HG03442 (cell line): ENCODE measurements around the gene INPP5J.

ENCODE experiments used
- ATAC-seq: cut with Tn5 transposase; IDR thresholded peaks from one replicate; pipeline ENCODE4 v1.9.1; 2021; ENCODE audit warnings: mild to moderate bottlenecking, moderate library complexity; ENCODE audit not compliant: unreplicated experiment

Gene INPP5J

DNA sequence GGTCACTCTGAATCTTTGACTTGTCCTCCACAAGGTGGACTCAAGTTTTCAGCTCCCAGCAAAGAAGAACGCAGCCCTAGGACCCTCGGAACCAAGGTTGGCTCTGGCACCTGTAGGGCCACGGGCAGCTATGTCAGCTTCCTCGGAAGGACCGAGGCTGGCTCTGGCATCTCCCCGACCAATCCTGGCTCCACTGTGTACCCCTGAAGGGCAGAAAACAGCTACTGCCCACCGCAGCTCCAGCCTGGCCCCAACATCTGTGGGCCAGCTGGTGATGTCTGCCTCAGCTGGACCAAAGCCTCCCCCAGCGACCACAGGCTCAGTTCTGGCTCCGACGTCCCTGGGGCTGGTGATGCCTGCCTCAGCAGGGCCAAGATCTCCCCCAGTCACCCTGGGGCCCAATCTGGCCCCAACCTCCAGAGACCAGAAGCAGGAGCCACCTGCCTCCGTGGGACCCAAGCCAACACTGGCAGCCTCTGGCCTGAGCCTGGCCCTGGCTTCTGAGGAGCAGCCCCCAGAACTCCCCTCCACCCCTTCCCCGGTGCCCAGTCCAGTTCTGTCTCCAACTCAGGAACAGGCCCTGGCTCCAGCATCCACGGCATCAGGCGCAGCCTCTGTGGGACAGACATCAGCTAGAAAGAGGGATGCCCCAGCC is 2.2 kb downstream of the INPP5J start:
- no peak for ATAC-seq

DNA sequence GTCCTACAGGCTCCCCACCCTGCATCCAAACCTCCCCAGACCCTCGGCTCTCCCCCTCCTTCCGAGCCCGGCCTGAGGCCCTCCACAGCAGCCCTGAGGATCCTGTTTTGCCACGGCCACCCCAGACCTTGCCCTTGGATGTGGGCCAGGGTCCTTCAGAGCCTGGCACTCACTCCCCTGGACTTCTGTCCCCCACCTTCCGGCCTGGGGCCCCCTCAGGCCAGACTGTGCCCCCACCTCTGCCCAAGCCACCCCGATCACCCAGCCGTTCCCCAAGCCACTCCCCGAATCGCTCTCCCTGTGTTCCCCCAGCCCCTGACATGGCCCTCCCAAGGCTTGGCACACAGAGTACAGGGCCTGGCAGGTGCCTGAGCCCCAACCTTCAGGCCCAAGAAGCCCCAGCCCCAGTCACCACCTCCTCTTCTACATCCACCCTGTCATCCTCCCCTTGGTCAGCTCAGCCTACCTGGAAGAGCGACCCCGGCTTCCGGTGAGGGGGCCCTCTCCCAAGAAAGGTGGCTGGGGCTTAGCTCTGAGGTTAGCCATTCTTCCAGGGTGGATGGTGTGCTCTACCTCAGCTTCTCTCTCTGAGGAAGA is 2.9 kb downstream of the INPP5J start:
- no peak for ATAC-seq

DNA sequence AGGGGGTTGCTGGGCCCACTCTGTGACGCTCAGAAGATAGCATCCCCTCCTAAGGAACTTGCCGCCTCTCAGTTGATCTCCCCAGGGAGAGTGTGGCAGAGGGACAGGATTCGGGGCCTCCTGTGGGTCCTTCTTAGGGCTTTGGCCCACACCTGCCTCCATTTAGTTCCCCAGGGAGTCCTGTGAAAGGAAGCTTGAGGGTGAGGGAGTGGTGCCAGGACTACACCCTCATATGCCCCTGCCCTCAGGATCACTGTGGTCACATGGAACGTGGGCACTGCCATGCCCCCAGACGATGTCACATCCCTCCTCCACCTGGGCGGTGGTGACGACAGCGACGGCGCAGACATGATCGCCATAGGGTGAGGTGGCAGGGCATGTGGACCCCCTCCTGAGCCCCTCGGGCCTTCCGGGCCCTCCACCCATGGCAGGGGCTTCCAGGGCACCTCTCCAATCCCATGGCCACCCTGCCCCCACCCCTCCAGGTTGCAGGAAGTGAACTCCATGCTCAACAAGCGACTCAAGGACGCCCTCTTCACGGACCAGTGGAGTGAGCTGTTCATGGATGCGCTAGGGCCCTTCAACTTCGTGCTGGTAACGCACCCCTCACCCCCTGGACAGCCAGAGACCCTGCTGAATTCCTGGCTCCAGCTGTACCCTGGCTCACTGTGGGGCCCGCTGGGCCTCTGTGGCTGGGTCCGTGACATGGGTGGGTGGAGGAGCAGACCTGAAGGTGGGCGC is 3.5 kb downstream of the INPP5J start:
- ATAC-seq = no peak

DNA sequence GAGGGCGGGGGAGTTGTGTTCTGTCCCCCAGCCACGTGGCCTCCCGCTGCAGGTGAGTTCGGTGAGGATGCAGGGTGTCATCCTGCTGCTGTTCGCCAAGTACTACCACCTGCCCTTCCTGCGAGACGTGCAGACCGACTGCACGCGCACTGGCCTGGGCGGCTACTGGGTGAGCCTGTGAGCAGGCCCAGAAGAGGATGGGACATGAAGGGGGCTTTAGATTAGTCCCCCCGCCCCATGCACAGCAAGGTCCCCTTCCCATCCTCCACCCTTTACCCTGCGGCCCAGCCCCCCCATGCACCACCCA is 4.1 kb downstream of the INPP5J start:
- no peak for ATAC-seq

DNA sequence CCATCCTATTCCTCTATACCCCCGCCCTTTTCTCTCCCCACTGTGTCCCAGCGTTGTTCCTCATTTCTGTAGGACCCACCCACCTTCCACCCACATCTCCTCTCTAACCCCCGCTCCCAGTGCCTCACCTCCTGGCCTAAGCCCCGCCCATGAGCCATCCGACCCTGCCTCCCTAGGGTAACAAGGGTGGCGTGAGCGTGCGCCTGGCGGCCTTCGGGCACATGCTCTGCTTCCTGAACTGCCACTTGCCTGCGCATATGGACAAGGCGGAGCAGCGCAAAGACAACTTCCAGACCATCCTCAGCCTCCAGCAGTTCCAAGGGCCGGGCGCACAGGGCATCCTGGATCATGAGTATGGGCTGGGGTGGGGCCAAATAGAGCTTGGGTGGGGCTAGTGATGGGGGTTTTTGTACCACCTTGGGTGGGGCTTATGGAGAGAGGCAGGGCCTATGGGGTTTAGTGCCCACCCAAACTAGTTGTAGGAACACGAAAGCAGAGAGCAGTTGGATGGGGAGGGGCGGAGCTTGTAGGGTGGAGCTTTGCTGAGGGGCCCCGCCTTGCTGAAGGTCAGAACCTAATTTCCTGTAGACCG is 4.5 kb downstream of the INPP5J start:
- ATAC-seq = no peak

DNA sequence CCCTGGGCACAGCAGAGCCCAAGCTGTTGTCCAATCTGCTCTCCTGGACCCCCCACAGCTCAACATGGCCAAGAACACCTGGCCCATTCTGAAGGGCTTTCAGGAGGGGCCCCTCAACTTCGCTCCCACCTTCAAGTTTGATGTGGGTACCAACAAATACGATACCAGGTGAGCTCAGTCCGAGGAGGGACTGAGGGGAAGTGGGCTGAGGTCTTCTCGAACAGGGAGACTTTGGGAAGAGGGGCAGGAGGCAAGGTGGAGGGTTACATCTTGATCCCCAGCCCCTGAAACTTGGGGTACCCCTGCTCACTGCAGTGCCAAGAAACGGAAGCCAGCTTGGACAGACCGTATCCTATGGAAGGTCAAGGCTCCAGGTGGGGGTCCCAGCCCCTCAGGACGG is 5.4 kb downstream of the INPP5J start:
- ATAC-seq = no peak

DNA sequence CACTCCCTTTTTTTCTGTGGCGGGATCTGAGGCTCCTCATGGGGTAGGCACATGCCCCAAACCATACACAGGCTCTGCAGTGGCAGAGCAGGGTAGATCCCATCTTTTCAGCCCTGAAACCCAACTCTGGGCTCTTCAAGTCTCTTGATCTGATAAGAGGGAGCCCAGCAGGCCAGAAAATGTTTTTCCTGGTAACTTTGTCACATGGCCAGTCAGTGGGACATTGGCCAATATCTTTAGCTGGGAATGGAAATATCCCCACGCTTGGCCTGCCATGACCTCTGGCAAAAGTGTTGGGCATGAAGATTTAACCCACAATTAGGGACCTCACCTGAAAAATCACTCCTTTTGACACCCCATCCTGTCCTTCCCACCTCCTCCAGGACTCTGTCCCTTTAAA is 8.1 kb downstream of the INPP5J start:
- ATAC-seq = no peak

DNA sequence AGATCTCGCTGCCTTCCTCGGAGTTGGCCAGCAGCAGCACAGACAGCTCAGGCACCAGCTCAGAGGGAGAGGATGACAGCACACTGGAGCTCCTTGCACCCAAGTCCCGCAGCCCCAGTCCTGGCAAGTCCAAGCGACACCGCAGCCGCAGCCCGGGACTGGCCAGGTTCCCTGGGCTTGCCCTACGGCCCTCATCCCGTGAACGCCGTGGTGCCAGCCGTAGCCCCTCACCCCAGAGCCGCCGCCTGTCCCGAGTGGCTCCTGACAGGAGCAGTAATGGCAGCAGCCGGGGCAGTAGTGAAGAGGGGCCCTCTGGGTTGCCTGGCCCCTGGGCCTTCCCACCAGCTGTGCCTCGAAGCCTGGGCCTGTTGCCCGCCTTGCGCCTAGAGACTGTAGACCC is 11.1 kb downstream of the INPP5J start:
- ATAC-seq = no peak

DNA sequence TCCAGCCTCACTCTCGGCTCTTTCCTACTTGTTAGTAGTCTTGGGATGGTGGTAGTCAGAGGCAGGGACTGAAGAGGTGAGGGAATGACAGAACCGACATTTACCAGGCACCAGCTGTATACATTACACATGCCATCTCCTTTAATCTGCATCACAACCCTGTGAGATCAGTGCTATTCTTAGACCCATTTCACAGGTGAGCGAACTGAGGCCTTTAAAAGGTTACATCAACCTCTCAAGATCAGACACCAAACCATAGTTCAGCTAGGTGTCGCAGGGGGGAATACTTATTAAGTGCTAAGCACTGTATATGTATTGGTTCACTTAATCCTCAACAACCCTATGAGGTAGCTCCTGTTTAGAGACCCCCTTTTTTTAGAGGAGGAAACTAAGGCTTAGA is 11.9 kb downstream of the INPP5J start:
- ATAC-seq = no peak

DNA sequence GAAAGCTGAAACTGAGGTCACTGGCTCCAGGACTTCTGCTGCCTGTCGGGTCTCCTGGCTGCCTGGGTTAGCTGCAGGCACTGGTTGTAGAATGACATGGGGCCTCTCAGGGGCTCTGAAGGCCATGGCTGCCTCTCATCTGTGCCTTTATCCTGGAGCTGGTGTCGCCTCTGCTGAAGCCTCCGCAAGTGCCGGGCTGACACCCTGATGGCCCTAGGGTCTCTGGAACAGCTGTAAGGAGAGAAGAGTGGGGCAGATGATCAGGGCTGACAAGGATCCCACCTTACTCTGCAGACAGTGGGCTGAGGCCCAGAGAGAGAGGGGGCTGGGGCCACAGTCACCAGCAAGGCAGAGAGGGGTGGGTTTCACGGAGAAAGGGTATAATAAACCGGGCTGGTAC is 12.9 kb downstream of the INPP5J start:
- no peak for ATAC-seq

DNA sequence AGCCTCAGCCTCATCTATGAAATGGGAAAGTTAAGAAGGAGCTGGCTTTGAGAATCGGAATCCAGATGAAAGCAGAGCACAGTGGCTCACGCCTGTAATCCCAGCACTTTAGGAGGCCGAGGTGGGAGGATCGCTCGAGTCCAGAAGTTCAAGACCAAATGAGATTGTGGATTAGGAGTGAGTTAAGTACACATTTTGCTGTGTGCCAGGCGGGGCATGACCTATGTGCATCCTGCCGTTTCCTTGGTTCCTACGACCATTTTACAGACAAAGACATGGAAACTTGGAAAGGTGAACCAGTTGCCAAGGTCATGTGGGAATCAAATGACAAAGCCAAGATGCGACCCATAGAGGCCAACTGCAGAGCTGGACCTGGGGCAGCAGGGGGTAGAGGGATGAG is 13.4 kb downstream of the INPP5J start:
- no peak for ATAC-seq

DNA sequence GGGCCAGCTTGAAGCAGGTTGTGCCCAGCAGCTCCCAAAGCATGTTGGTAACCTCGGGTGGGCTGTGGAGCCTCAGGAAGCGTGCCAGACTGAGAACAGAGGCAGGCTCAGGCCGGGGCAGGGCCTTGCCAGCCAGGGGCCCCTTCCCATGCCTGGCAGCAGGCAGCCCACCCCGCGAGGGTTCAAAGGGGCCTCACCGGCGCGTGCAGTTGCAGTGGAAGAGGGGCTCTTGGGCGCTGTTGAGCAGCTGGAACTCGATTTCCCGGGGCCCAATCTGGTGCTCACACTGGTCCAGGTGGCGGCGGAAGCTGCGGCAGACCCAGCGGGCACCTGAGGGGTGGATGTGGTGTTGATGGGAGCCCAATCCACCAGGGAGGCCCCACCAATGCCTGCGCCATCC is 13.9 kb downstream of the INPP5J start:
- ATAC-seq = no peak

DNA sequence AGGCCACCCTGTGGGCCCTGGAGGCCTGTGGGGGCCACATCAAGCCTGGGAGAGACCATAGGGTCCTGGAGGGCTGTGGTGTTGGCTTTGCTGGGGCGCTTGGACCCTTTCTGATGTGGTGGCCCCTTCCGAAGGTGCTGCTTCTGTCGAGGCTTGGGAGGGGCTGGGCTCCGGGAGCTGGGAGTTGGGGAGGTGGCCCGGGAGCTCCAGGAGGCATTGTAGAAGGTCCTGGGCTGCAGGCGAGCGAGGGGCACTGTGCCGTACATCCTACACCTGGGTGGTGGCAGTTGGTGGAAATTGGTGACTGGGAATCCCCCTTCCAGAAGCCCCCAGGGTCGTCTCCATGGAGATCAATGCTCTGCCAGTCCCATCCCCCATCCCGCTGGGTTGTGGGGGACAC is 15.0 kb downstream of the INPP5J start:
- ATAC-seq = no peak

DNA sequence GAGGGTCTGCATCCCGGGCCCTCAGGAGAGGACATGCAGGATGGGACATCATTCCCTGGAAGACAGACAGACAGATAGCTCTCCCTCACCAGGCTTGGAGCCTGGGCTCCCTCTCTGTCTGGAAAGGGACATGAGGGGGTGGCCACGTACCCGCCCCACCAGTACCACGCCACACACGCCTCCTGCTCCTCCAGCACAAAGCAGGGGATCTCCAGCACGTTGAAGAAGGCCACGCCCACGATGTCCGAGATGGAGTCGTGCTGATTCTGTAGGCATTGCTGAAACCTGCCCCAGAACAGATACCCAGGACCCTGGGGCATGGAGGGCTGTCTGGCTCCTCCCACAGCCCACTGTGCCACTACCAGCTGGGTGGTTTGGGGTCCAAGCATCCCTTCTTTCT is 15.4 kb downstream of the INPP5J start:
- ATAC-seq = no peak

DNA sequence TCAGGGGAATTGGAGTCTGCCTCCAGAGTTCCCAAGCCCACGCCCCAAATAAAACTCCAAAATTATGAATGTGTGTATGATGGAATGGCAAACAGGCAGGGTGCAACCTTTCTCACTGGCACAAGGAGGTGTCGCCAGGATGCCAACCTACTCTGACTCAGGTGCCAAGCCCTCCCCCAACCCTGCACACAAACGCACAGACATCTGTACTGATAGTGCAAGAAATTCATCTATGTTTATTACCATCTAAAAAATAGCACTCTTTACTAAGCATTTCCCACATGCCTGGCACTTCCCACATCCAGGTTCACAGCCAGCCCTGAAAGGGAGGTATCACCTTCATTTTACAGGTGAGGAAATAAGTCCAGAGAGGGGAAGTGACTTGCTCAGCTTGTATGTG is 16.3 kb downstream of the INPP5J start:
- no peak for ATAC-seq

DNA sequence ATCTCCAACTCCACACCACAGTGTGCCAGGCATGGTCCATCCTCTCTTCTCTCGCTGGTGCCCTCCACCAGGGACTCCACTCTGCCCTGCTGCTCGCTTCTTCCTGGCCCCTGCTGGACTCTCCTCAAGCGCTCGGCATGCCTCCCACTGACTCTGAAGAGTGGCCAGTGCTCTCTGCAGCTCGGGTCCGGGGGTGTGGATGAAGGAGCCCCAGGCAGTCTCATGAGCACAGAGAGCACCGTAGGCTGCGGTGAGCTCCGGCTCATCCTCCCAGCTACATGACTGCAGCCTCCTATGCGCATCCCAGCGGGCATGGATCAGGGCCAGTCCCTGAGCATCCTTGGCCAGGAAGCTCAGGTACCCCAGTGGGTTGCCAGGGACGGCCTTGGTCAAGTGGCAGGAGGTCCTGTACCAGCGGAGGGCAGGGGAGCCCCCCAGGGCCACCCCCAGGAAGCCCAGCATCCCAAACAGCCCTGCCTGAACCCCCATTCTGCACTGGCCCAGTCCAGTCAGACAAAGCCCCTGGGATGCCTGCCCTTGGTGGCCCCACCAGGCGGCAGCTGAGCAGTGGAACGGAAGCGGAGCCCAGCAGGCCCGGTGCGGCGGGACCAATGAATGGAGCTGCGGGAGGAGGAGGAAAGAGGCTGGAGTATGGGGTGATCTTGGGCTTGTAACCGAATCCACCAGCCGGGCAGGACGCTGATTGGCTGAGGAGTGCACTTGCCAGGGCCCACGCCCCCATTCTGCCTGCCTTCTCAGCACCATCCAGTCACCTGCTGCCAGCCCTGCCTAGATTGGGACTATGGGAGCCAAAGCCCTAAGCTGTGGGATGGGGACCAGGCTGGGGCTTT is 17.3 kb downstream of the INPP5J start, which contains the start of gene PLA2G3:
PLA2G3 (minus strand) TSS at position 643 of the 851 bp plus-strand sequence; CDS start at position 489, 154 bp downstream.
- no peak for ATAC-seq

DNA sequence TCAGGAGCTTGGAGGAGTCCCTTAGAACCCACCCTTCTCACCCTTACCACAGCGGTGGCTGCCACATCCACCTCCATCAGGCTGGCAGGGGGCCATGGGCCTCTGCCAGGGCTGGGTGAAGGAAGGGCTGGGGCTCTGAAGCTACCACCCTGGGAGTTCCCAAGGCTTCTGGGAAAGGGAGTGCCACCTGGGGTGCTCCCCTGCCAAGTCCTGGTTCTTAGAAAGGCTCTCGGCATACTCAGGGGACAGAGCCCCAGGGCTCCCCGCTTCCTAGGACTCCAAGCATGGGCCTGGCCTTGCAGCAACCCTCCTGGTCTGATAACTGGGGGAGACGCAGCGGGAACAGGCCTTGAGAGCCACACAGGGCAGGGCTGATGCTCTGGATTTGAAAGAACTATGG is 18.0 kb downstream of the INPP5J start:
- ATAC-seq = no peak

DNA sequence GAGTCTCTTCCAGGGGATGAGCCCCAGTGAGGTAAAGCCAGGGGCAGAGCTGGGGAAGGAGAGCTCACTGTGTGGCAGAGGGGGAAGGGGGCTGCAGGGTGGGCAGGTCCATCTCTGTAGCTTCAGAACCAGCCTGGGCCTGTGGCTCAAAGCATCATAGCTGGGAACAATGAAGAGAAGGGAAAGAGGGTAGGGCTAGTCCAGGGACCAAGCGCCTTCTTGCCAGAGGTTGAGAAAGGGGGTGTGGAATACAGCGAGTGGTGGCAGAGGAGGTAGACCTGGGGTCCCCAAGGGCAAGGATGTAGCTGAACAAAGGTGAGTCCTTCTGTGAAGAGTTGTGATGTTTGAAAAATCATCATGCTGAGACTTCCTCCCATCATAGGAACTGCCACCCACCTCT is 18.8 kb downstream of the INPP5J start:
- ATAC-seq = no peak

DNA sequence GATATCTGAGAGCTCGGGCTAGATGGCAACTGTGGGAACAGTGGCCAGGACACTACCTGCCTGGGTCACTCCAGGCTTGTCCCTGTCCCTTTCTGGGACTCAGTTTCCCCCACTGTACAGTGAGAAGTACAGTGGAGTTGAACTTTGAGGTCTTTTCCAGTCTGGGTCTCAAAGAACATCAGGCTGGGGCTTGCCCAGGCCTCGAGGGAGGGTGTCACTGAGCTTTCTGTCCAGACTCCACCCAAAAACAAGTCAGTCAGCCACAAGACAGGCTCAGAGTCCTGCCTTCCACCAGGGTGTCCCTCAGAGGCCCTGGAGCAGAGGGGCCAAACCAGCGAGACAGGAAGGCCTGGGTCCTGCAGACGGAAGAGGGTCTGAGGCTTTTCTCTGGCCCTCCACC is 19.5 kb downstream of the INPP5J start:
- ATAC-seq = no peak

DNA sequence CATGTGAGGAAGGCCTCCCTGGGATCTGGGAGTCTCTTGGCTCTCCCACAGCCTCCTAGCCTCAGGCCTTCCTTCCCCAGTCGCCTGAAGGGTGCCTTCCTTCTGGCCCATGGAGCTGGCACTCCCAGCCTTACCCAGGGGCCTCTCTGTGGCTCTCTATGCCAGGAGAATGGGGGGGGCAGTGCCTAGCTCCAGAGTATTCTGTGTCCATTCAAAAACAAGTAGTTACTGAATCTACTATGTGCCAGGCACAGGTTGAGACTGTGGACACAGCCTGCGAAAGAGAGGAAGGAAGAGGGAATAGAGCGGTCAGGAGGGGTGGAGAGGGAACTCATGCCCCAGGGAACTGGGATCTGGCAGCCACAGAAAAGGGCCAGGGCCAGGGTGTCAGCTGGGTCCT is 20.3 kb downstream of the INPP5J start:
- no peak for ATAC-seq

DNA sequence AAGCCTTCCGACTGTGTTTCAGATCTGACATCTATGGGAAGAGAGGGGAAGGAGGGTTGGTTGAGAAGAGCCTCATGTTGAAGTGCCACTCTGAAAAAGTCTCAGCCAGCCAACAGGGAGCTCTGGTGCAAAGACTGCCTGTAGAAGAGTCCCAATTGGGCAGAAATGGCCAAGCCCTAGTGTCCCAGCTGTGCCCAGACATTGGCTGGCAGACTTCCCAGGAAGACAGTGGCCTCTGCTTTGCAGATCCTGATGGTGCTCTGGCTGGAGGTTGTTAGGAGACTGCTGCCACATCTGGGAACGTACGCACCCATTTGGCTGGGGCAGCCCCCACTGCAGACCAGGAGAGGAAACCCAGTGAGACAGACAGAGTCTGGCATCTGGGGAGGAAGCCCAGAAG is 20.8 kb downstream of the INPP5J start:
- no peak for ATAC-seq
